ENCODE results near the gene TSPO.

GRCh38 chr22:43201486-43202219 lies 50.3 kb downstream of the TSPO start:
- TF ChIP-seq CTCF (IDR thresholded peaks at IDR 0.05; ENCODE audit: low read length) (no peak), EZH2 (IDR thresholded peaks at IDR 0.05; ENCODE audit: borderline replicate concordance, low read length) (no peak)

Measured in OCI-LY1 (cell line).